ENCODE data around the gene RFTN1. TPM values are rescaled to one million over a fixed set of nuclear protein-coding genes. Genes with fewer than 3 reads are reported as not detected.

Gene RFTN1
- total and polyA plus RNA-seq, 9 of the 15 experiments (the other 6 are each of a cell fraction or from before 2014, with no cell fraction given) = 0.08 to 0.51 (median 0.11) TPM; not detected in 6

GRCh38 chr3:16286751-16287543, 226.6 kb downstream of the RFTN1 start (continued):
- TF ChIP-seq HMBOX1 (IDR thresholded peaks at IDR 0.05) (peak; percentile 52; the same call in 1 of the 2 replicates), ZNF696 (CRISPR knock-in tag; conservative IDR thresholded peaks at IDR 0.05) (no peak), ETV1 (tag; conservative IDR thresholded peaks at IDR 0.05; ENCODE audit: low read depth) (no peak), MEIS2 (IDR thresholded peaks at IDR 0.05; ENCODE audit: partially characterized antibody) (peak; percentile 11), CBFA2T3 (IDR thresholded peaks at IDR 0.05) (0 out of 2 replicates have a peak, but pooled peaks have one; percentile 8), PKNOX1 (IDR thresholded peaks at IDR 0.05) (peak; percentile 18; the same call in 1 of the 2 replicates), FOXA3 (CRISPR knock-in tag; conservative IDR thresholded peaks at IDR 0.05 in 1 of 2, IDR thresholded peaks at IDR 0.05 in 1 of 2) (peak in 1 of 2 experiments; percentile 80; a peak in 2 of 4 replicates), ADNP (tag; IDR thresholded peaks at IDR 0.05) (peak; percentile 52; the same call in 1 of the 2 replicates), ARNT (IDR thresholded peaks at IDR 0.05) (no peak), ZBTB17 (CRISPR knock-in tag; IDR thresholded peaks at IDR 0.05) (peak; percentile 46; the same call in 1 of the 2 replicates), ZNF766 (CRISPR knock-in tag; conservative IDR thresholded peaks at IDR 0.05) (peak; percentile 60)
- TF ChIP-seq, protein P1, sequence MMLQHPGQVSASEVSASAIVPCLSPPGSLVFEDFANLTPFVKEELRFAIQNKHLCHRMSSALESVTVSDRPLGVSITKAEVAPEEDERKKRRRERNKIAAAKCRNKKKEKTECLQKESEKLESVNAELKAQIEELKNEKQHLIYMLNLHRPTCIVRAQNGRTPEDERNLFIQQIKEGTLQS (IDR thresholded peaks at IDR 0.05) = peak; percentile 66
- TF ChIP-seq, protein P1 (CRISPR knock-in tag; conservative IDR thresholded peaks at IDR 0.05) = no peak
- TF ChIP-seq, protein P2, sequence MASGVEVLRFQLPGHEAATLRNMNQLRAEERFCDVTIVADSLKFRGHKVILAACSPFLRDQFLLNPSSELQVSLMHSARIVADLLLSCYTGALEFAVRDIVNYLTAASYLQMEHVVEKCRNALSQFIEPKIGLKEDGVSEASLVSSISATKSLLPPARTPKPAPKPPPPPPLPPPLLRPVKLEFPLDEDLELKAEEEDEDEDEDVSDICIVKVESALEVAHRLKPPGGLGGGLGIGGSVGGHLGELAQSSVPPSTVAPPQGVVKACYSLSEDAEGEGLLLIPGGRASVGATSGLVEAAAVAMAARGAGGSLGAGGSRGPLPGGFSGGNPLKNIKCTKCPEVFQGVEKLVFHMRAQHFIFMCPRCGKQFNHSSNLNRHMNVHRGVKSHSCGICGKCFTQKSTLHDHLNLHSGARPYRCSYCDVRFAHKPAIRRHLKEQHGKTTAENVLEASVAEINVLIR (CRISPR knock-in tag; IDR thresholded peaks at IDR 0.05) = no peak
